ENCODE results near the gene NPIPA7. TPM values are rescaled to one million over a fixed set of nuclear protein-coding genes. Genes with fewer than 3 reads are reported as not detected.
"Not testable (repeated sequence)": the region's sequence is repeated elsewhere in the genome, so short reads cannot be mapped to it uniquely, and the experiment has no call there.

The NPIPA7 gene
- total and polyA plus RNA-seq, 5 donors = 2.2 to 7.4 (median 3.3) TPM

DNA sequence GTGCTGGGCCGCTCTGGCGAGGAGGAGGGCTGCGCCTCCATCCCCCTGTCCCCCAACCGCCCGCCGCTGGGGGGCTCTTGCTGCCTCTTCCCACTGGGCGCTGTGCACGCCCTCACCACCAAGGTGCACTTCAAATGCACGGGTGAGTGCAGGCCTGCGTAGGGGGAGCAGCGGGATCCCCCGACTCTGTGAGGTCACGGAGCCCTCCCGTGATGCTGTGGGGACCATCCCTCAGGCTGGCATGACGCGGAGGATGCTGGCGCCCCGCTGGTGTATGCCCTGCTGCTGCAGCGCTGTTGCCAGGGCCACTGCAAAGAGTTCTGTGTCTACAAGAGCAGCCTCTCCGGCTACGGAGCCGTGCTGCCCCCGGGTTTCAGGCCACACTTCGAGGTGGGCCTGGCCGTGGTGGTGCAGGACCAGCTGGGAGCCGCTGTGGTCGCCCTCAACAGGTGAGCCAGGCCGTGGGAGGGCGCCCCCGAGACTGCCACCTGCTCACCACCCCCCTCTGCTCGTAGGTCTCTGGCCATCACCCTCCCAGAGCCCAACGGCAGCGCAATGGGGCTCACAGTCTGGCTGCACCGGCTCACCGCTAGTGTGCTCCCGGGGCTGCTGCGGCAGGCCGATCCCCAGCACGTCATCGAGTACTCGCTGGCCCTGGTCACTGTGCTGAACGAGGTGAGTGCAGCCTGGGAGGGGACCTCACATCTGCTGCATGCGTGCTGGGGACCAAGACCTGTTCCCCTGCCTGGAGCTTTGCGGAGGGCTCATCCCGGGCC lies 9.7 kb upstream of the NPIPA7 start:
- H3K9me3 ChIP-seq (ENCODE audit: control insufficient read depth, low read length); H3K27me3 ChIP-seq (ENCODE audit: control insufficient read depth, insufficient read depth); ATAC-seq; H3K4me3 ChIP-seq (ENCODE audit: low read length); intact Hi-C loops (cut with DNase I); H3K4me1 ChIP-seq (ENCODE audit: control insufficient read depth, insufficient read depth, low read length); H3K27ac ChIP-seq (ENCODE audit: low read length): not testable (repeated sequence)
- DNase-seq = peak; percentile 8 to 33 (median 9)
- 42% methylated on average over 28 of the region's 45 CpGs for WGBS

DNA sequence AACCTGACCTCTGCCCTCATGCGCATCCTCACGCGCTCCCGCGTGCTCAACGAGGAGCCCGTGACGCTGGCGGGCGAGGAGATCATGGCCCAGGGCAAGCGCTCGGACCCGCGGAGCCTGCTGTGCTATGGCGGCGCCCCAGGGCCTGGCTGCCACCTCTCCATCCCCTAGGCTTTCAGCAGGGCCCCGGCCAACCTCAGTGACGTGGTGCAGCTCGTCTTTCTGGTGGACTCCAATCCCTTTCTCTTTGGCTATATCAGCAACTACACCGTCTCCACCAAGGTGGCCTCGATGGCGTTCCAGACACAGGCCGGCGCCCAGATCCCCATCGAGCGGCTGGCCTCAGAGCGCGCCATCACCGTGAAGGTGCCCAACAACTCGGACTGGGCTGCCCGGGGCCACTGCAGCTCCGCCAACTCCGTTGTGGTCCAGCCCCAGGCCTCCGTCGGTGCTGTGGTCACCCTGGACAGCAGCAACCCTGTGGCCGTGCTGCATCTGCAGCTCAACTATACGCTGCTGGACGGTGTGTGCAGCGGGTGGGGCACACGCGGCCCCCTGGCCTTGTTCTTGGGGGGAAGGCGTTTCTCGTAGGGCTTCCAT lies 7.7 kb upstream of the NPIPA7 start:
- ATAC-seq; H3K27ac ChIP-seq (ENCODE audit: low read length); H3K27me3 ChIP-seq (ENCODE audit: control insufficient read depth, insufficient read depth); H3K9me3 ChIP-seq (ENCODE audit: control insufficient read depth, low read length); intact Hi-C loops (cut with DNase I); H3K4me3 ChIP-seq (ENCODE audit: low read length); H3K4me1 ChIP-seq (ENCODE audit: control insufficient read depth, insufficient read depth, low read length): not testable (repeated sequence)
- 83% methylated on average over 23 of the region's 43 CpGs for WGBS
- peak; percentile 9 to 38 (median 25) for DNase-seq

- ATAC-seq; intact Hi-C loops (cut with DNase I); H3K4me1 ChIP-seq (ENCODE audit: control insufficient read depth, insufficient read depth, low read length); H3K27me3 ChIP-seq (ENCODE audit: control insufficient read depth, insufficient read depth); H3K9me3 ChIP-seq (ENCODE audit: control insufficient read depth, low read length); H3K27ac ChIP-seq (ENCODE audit: low read length); H3K4me3 ChIP-seq (ENCODE audit: low read length): not testable (repeated sequence)
- WGBS = 89% methylated on average over 10 of the region's 25 CpGs
- peak in 2 of 3 donors; percentile 37 to 40 for DNase-seq
Observed at GRCh38 chr16:16374192-16374591, 4.7 kb upstream of the NPIPA7 start.

DNA sequence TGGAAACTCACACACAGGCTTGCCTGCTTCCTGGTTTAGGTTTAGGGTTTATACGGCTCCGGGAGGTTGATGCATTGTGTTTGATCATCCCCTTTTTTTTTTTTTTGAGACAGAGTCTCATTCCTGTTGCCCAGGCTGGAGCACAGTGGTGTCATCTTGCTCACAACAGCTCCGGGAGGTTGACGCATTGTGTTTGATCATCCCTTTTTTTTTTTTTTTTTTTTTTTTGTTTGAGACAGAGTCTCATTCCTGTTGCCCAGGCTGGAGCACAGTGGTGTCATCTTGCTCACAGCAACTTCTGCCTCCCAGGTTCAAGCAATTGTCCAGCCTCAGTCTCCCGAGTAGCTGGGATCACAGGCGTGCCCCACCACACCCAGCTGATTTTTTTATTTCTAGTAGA lies 20.7 kb downstream of the NPIPA7 start:
- H3K27ac ChIP-seq (ENCODE audit: low read length); ATAC-seq; H3K4me1 ChIP-seq (ENCODE audit: control insufficient read depth, insufficient read depth, low read length); H3K27me3 ChIP-seq (ENCODE audit: control insufficient read depth, insufficient read depth); H3K9me3 ChIP-seq (ENCODE audit: control insufficient read depth, low read length); intact Hi-C loops (cut with DNase I); DNase-seq; H3K4me3 ChIP-seq (ENCODE audit: low read length): not testable (repeated sequence)
- WGBS = no CpG with 5 or more reads among the region's 6 CpGs

DNA sequence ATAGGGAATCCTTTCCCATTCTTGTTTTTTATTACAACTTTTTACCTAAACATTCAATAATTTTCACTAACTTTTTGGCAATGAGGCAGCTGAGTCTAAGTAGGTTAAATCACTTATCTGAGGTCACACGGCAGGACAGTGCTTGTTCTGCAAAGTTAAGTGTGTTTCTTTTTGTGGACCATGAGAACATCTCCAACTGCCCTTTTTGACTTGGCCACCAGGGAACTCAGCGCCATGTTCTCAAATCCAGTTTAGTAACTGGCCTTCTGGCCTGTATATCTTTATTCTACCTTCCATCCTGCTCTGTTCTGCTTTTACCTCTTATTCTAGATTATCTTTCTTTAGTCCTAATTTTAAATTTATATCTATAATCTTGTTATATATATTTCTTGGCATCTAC lies 23.4 kb downstream of the NPIPA7 start:
- WGBS = no CpG with 5 or more reads among the region's 2 CpGs
- H3K27me3 ChIP-seq (ENCODE audit: control insufficient read depth, insufficient read depth); H3K4me1 ChIP-seq (ENCODE audit: control insufficient read depth, insufficient read depth, low read length); H3K9me3 ChIP-seq (ENCODE audit: control insufficient read depth, low read length); DNase-seq; ATAC-seq; H3K27ac ChIP-seq (ENCODE audit: low read length); intact Hi-C loops (cut with DNase I); H3K4me3 ChIP-seq (ENCODE audit: low read length): not testable (repeated sequence)

DNA sequence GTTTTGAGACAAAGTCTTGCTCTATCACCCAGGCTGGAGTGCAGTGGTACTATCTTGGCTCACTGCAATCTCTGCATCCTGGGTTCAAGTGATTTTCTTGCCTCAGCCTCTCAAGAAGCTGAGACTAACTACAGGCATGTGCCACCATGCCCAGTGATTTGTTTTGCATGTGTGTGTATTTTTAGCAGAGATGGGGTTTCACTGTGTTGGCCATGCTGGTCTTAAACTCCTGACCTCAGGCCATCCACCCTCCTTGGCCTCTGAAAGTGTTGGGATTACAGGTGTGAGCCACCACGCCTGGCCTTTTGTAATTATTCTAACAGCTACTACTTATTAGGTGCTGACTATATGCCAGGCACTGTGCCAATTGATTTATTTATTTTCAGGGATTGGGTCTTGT lies 25.3 kb downstream of the NPIPA7 start:
- not testable (repeated sequence) for DNase-seq

DNA sequence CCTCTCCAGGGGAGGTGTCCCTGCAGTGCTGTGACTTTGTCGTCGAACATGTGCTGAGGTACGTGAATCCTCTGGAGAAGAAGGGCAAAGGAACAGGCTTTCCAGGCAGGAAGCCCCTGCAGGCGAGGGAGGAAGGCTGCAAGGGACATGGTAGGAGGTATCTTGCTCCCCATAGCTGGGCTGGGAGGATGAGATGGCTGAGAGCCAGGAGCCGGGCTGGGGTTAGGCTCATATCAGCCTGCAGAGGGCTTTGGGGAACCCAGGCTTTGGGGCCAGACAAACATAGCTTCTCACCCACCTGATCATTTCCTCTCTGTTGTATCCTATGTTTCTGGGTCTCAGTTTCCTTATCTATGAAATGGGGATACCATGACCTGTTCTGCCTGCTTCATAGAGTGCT lies 26.5 kb downstream of the NPIPA7 start:
- ATAC-seq; H3K9me3 ChIP-seq (ENCODE audit: control insufficient read depth, low read length); H3K27ac ChIP-seq (ENCODE audit: low read length); intact Hi-C loops (cut with DNase I); H3K4me1 ChIP-seq (ENCODE audit: control insufficient read depth, insufficient read depth, low read length); DNase-seq; H3K27me3 ChIP-seq (ENCODE audit: control insufficient read depth, insufficient read depth); H3K4me3 ChIP-seq (ENCODE audit: low read length): not testable (repeated sequence)
- no CpG with 5 or more reads among the region's 5 CpGs for WGBS

More for the DNA sequence above, 25.3 kb downstream of the NPIPA7 start:
- H3K27ac ChIP-seq (ENCODE audit: low read length); intact Hi-C loops (cut with DNase I); H3K27me3 ChIP-seq (ENCODE audit: control insufficient read depth, insufficient read depth); H3K9me3 ChIP-seq (ENCODE audit: control insufficient read depth, low read length); ATAC-seq; H3K4me1 ChIP-seq (ENCODE audit: control insufficient read depth, insufficient read depth, low read length); H3K4me3 ChIP-seq (ENCODE audit: low read length): not testable (repeated sequence)
- no CpG with 5 or more reads among the region's 1 CpG for WGBS

GRCh38 chr16:16408430-16408829 lies 29.5 kb downstream of the NPIPA7 start:
- H3K4me1 ChIP-seq (ENCODE audit: control insufficient read depth, insufficient read depth, low read length); ATAC-seq; H3K4me3 ChIP-seq (ENCODE audit: low read length); H3K9me3 ChIP-seq (ENCODE audit: control insufficient read depth, low read length); H3K27ac ChIP-seq (ENCODE audit: low read length); DNase-seq; intact Hi-C loops (cut with DNase I); H3K27me3 ChIP-seq (ENCODE audit: control insufficient read depth, insufficient read depth): not testable (repeated sequence)
- WGBS = 45% methylated on average over 2 of the region's 6 CpGs

DNA sequence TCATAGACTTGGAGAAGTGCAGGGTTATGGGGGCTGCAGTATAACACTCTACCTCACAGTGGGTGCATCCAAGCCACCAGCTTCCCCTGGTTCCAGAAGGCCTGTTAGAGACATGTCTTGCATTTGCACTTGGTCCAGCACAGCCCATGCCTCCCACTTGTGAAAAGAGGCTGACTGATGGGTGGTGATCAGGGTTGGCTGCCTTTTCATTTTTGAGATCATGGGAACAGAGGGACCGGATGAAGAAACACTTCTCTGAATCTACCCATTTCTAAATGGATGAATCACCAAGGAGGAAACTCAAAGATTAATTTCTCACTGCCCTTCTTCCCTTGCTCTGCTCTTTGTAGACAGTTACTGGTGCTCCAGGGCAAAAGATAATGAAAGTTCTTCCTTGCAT lies 34.8 kb downstream of the NPIPA7 start:
- no CpG with 5 or more reads among the region's 1 CpG for WGBS
- H3K27me3 ChIP-seq (ENCODE audit: control insufficient read depth, insufficient read depth); H3K9me3 ChIP-seq (ENCODE audit: control insufficient read depth, low read length); H3K4me3 ChIP-seq (ENCODE audit: low read length); ATAC-seq; H3K27ac ChIP-seq (ENCODE audit: low read length); H3K4me1 ChIP-seq (ENCODE audit: control insufficient read depth, insufficient read depth, low read length); DNase-seq; intact Hi-C loops (cut with DNase I): not testable (repeated sequence)

DNA sequence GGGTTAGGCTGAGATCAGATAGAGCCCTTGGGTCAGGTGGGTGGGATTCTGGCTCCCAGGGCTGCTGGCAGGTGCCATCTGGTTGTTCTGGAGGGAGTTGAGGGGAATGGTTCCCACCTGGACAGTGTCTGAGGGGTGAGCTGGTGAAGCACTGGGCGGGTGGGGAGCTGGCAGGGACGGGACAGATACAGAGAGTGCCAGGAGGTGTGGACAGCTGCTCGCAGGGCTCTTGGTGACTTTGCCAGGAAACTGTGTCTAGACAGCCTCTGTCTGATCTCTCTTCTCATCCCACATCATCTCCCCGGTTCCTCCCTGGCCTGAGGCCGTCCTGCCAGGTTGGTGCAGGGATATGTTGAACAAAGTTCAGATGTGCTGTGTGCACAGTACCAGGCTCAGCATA lies 38.1 kb downstream of the NPIPA7 start:
- DNase-seq; intact Hi-C loops (cut with DNase I); H3K9me3 ChIP-seq (ENCODE audit: control insufficient read depth, low read length); H3K4me1 ChIP-seq (ENCODE audit: control insufficient read depth, insufficient read depth, low read length); H3K27ac ChIP-seq (ENCODE audit: low read length); H3K27me3 ChIP-seq (ENCODE audit: control insufficient read depth, insufficient read depth); H3K4me3 ChIP-seq (ENCODE audit: low read length): not testable (repeated sequence)
- peak; percentile 50 to 55 for ATAC-seq
- WGBS = no CpG with 5 or more reads among the region's 5 CpGs

DNA sequence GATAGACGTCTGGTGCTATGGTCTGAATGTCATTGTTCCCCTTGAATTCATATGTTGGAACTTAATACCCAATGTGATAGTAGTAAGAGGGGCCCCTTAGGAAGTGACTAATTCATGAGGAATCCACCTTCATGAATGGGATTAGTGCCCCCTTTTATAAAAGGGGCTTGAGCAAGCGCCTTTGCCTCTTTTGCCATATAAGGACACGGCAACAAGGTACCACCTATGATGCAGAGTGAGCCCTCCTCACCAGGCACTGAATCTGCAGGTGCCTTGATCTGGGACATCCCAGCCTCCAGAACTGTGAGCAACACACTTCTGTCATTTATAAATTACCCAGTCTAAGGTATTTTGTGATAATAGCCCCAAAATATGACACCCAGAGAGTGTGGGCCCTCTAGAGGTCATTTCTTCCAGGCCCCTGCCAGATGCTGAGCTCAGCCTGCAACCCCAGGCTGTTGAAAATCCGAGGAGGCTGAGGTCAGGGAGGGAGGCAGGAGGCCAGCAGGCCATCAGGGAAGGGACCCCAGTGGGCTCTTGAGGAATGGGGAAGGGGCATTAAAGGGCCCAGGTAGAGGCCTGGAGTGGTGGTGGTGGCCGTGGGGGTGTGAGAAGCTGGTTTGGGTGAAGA lies 39.1 kb downstream of the NPIPA7 start:
- 60% methylated on average over 1 of the region's 5 CpGs for WGBS
- not testable (repeated sequence) for ATAC-seq

More for the DNA sequence above, 39.1 kb downstream of the NPIPA7 start:
- H3K27me3 ChIP-seq (ENCODE audit: control insufficient read depth, insufficient read depth); H3K4me3 ChIP-seq (ENCODE audit: low read length); H3K27ac ChIP-seq (ENCODE audit: low read length); H3K4me1 ChIP-seq (ENCODE audit: control insufficient read depth, insufficient read depth, low read length); intact Hi-C loops (cut with DNase I); DNase-seq; H3K9me3 ChIP-seq (ENCODE audit: control insufficient read depth, low read length): not testable (repeated sequence)

Measured in right cardiac atrium (tissue), 5 donors.